OCI-LY1 (cell line): ENCODE data around the gene C8B.

Source experiments
- H2AFZ ChIP-seq: fragments of 200-600 bp; sonication (generic), shearing (Covaris generic); 2 replicates; pipeline ENCODE4 v1.6.0; 2014; ENCODE audit warnings: antibody characterized with exemption, mild to moderate bottlenecking, low read length
- H3F3A ChIP-seq: fragments of 200-600 bp; sonication (generic), shearing (Covaris generic); 2 replicates; pipeline ENCODE4 v1.6.0; 2014; ENCODE audit warnings: mild to moderate bottlenecking, antibody characterized with exemption, low read length, moderate library complexity; ENCODE audit not compliant: insufficient read depth
- H3K27ac ChIP-seq: fragments of 200-600 bp; sonication (generic); 2 replicates; pipeline ENCODE4 v1.5.1; 2014; ENCODE audit warnings: low read length, mixed run types, mild to moderate bottlenecking, low read depth; ENCODE audit not compliant: poor library complexity, severe bottlenecking
- H3K27me3 ChIP-seq: fragments of 200-600 bp; sonication (generic); 2 replicates; pipeline ENCODE4 v1.6.0; 2014; ENCODE audit warnings: antibody characterized with exemption, mild to moderate bottlenecking, low read length, moderate library complexity; ENCODE audit not compliant: insufficient read depth
- H3K36me3 ChIP-seq: fragments of 200-600 bp; sonication (generic); 2 replicates; pipeline ENCODE4 v1.6.1; 2014; ENCODE audit warnings: mild to moderate bottlenecking, antibody characterized with exemption, low read length, moderate library complexity, mixed read lengths; ENCODE audit not compliant: insufficient read depth
- H3K4me1 ChIP-seq: fragments of 200-600 bp; sonication (generic); 2 replicates; pipeline ENCODE4 v1.5.1; 2014; ENCODE audit warnings: mild to moderate bottlenecking, low read length, moderate library complexity; ENCODE audit not compliant: insufficient read depth, severe bottlenecking
- H3K4me2 ChIP-seq: fragments of 200-600 bp; sonication (generic), shearing (Covaris generic); 2 replicates; pipeline ENCODE4 v1.6.1; 2014; ENCODE audit warnings: low read length
- H3K4me3 ChIP-seq: fragments of 200-600 bp; sonication (generic); 2 replicates; pipeline ENCODE4 v1.5.1; 2014; ENCODE audit warnings: low read length, low read depth, mild to moderate bottlenecking, mixed read lengths; ENCODE audit not compliant: poor library complexity, severe bottlenecking
- H3K79me2 ChIP-seq: fragments of 200-600 bp; shearing (Covaris generic); 2 replicates; pipeline ENCODE4 v1.6.1; 2016; ENCODE audit warnings: mixed run types, low read length, mixed read lengths; ENCODE audit not compliant: insufficient read depth
- H3K9ac ChIP-seq: fragments of 200-600 bp; sonication (generic), shearing (Covaris generic); 2 replicates; pipeline ENCODE4 v1.6.1; 2014; ENCODE audit warnings: mild to moderate bottlenecking, low read length, mixed read lengths
- H3K9me2 ChIP-seq: fragments of 200-600 bp; sonication (generic), shearing (Covaris generic); 2 replicates; pipeline ENCODE4 v1.6.1; 2014; ENCODE audit warnings: low read depth, mild to moderate bottlenecking, low read length, mixed read lengths
- H3K9me3 ChIP-seq: fragments of 200-600 bp; shearing (Covaris generic); 2 replicates; pipeline ENCODE4 v1.6.1; 2014; ENCODE audit warnings: low read length, mixed read lengths
- H4K20me1 ChIP-seq: fragments of 200-600 bp; sonication (generic), shearing (Covaris generic); 2 replicates; pipeline ENCODE4 v1.6.0; 2016; ENCODE audit warnings: mild to moderate bottlenecking, low read length; ENCODE audit not compliant: insufficient read depth
- CTCF ChIP-seq: fragments of 200-600 bp; sonication (generic), shearing (Covaris generic); IDR thresholded peaks from 2 replicates; pipeline ENCODE4 v1.5.1; 2017; ENCODE audit warnings: mild to moderate bottlenecking, antibody characterized with exemption, low read length, moderate library complexity, mixed read lengths
- EZH2 ChIP-seq: fragments of 200-600 bp; sonication (generic), shearing (Covaris generic); IDR thresholded peaks from 2 replicates; pipeline ENCODE4 v1.8.0; 2017; ENCODE audit warnings: borderline replicate concordance, mixed run types, mild to moderate bottlenecking, antibody characterized with exemption, low read length, moderate library complexity, mixed read lengths

The C8B gene

GRCh38 chr1:56916630-56917029, 49.2 kb downstream of the C8B start:
- Histone ChIP-seq H3F3A (no peaks in the 10 kb centered on the region), H3K27me3 (no peaks in the 10 kb centered on the region), H3K4me1 (no peaks in the 10 kb centered on the region), H3K27ac (no peak overlapping the region), H3K4me3 (no peak overlapping the region), H3K9ac (no peak overlapping the region), H3K36me3 (no peaks in the 10 kb centered on the region), H3K9me2 (no peaks in the 10 kb centered on the region), H3K9me3 (no peaks in the 10 kb centered on the region), H2AFZ (no peak overlapping the region), H4K20me1 (no peaks in the 10 kb centered on the region), H3K79me2 (no peaks in the 10 kb centered on the region), H3K4me2 (no peak overlapping the region)
- no peak for TF ChIP-seq EZH2
- no peak for TF ChIP-seq CTCF

GRCh38 chr1:56915960-56916359, 49.9 kb downstream of the C8B start:
- H3K9ac ChIP-seq = no peak overlapping the region
- no peak overlapping the region for H2AFZ ChIP-seq
- H3K27me3 ChIP-seq = no peaks in the 10 kb centered on the region
- H3F3A ChIP-seq = no peaks in the 10 kb centered on the region
- no peak overlapping the region for H3K4me3 ChIP-seq
- no peaks in the 10 kb centered on the region for H3K36me3 ChIP-seq
- H3K4me2 ChIP-seq = no peak overlapping the region
- H4K20me1 ChIP-seq = no peaks in the 10 kb centered on the region
- no peaks in the 10 kb centered on the region for H3K9me3 ChIP-seq
- TF ChIP-seq CTCF (no peak), EZH2 (no peak)
- no peak overlapping the region for H3K27ac ChIP-seq
- H3K79me2 ChIP-seq = no peaks in the 10 kb centered on the region
- H3K4me1 ChIP-seq = no peaks in the 10 kb centered on the region
- no peaks in the 10 kb centered on the region for H3K9me2 ChIP-seq

- Histone ChIP-seq H3K4me1 (no peaks in the 10 kb centered on the region), H2AFZ (no peak overlapping the region), H3K27ac (no peak overlapping the region), H3K4me3 (no peak overlapping the region), H4K20me1 (no peaks in the 10 kb centered on the region), H3K79me2 (no peaks in the 10 kb centered on the region), H3K36me3 (no peaks in the 10 kb centered on the region), H3K27me3 (no peaks in the 10 kb centered on the region), H3K9ac (no peak overlapping the region), H3K9me3 (no peaks in the 10 kb centered on the region), H3F3A (no peaks in the 10 kb centered on the region), H3K9me2 (no peaks in the 10 kb centered on the region), H3K4me2 (no peak overlapping the region)
- TF ChIP-seq EZH2 (no peak), CTCF (no peak)
Measured at GRCh38 chr1:56912325-56912724, 53.5 kb downstream of the C8B start.
